Measurements from ENCODE around the gene GUCY1B1. TPM values are rescaled to one million over a fixed set of nuclear protein-coding genes. Genes with fewer than 3 reads are reported as not detected.

The GUCY1B1 gene
- total and polyA plus RNA-seq, 4 donors = 22.6 to 63.7 (median 51.4) TPM

GRCh38 chr4:155734951-155735350 lies 23.9 kb upstream of the GUCY1B1 start:
- no peak overlapping the region for H3K27ac ChIP-seq (ENCODE audit: low read depth, low read length)
- H3K9me3 ChIP-seq (ENCODE audit: control insufficient read depth, insufficient read depth, low read length) = no peaks in the 10 kb centered on the region
- no peak for DNase-seq (ENCODE audit: low read depth in 4 of 6, low spot score in 6 of 6)
- no peak overlapping the region for H3K4me3 ChIP-seq (ENCODE audit: low read depth, low read length)
- H3K4me1 ChIP-seq (ENCODE audit: control insufficient read depth, insufficient read depth, low read length) = no peaks in the 10 kb centered on the region
- H3K27me3 ChIP-seq (ENCODE audit: control insufficient read depth, insufficient read depth, low read length) = no peaks in the 10 kb centered on the region
- no peaks in the 10 kb centered on the region for H3K36me3 ChIP-seq (ENCODE audit: control insufficient read depth, insufficient read depth, low read length)
- no CpG with 5 or more reads among the region's 1 CpG for WGBS (ENCODE audit: insufficient coverage)

DNA sequence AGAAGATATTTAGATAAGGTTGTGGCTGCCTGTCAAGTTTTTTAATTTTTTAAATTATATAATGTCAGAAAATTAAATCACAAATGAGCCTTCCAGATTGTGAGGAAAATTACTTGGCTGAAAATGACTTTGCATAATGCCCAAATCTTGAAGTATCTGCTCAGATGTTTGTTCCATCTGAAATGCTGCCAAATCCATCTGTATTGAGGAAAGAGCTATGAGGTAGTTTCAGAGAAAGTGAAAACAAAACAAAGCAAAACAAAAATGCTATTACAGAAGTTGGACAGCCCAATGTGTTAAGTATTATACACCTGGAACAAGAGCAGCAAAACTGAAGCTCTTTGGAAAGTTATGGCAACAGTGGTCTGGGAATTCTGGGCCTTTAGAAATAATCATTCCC lies 23.3 kb upstream of the GUCY1B1 start:
- DNase-seq (ENCODE audit: low read depth in 4 of 6, low spot score in 6 of 6) = peak in 2 of 6 donors; percentile 17 to 85
- H3K9me3 ChIP-seq (ENCODE audit: control insufficient read depth, insufficient read depth, low read length) = no peaks in the 10 kb centered on the region
- no peaks in the 10 kb centered on the region for H3K4me1 ChIP-seq (ENCODE audit: control insufficient read depth, insufficient read depth, low read length)
- no peaks in the 10 kb centered on the region for H3K36me3 ChIP-seq (ENCODE audit: control insufficient read depth, insufficient read depth, low read length)
- no peak overlapping the region for H3K27ac ChIP-seq (ENCODE audit: low read depth, low read length)
- H3K27me3 ChIP-seq (ENCODE audit: control insufficient read depth, insufficient read depth, low read length) = no peaks in the 10 kb centered on the region
- H3K4me3 ChIP-seq (ENCODE audit: low read depth, low read length) = no peak overlapping the region

GRCh38 chr4:155738548-155738947 lies 20.3 kb upstream of the GUCY1B1 start:
- 83% methylated on average over 2 of the region's 2 CpGs for WGBS (ENCODE audit: insufficient coverage)
- no peak overlapping the region for H3K27ac ChIP-seq (ENCODE audit: low read depth, low read length)

GRCh38 chr4:155741546-155741945 lies 17.3 kb upstream of the GUCY1B1 start:
- Histone ChIP-seq H3K9me3 (ENCODE audit: control insufficient read depth, insufficient read depth, low read length) (no peaks in the 10 kb centered on the region), H3K4me1 (ENCODE audit: control insufficient read depth, insufficient read depth, low read length) (no peaks in the 10 kb centered on the region), H3K4me3 (ENCODE audit: low read depth, low read length) (no peak overlapping the region), H3K27ac (ENCODE audit: low read depth, low read length) (no peak overlapping the region), H3K27me3 (ENCODE audit: control insufficient read depth, insufficient read depth, low read length) (no peaks in the 10 kb centered on the region), H3K36me3 (ENCODE audit: control insufficient read depth, insufficient read depth, low read length) (no peaks in the 10 kb centered on the region)
- DNase-seq (ENCODE audit: low read depth in 4 of 6, low spot score in 6 of 6) = no peak
- no CpG with 5 or more reads among the region's 1 CpG for WGBS (ENCODE audit: insufficient coverage)

More at GRCh38 chr4:155738548-155738947, 20.3 kb upstream of the GUCY1B1 start:
- Histone ChIP-seq H3K9me3 (ENCODE audit: control insufficient read depth, insufficient read depth, low read length) (no peaks in the 10 kb centered on the region), H3K27me3 (ENCODE audit: control insufficient read depth, insufficient read depth, low read length) (no peaks in the 10 kb centered on the region), H3K4me1 (ENCODE audit: control insufficient read depth, insufficient read depth, low read length) (no peaks in the 10 kb centered on the region), H3K36me3 (ENCODE audit: control insufficient read depth, insufficient read depth, low read length) (no peaks in the 10 kb centered on the region), H3K4me3 (ENCODE audit: low read depth, low read length) (no peak overlapping the region)
- DNase-seq (ENCODE audit: low read depth in 4 of 6, low spot score in 6 of 6) = no peak

- WGBS (ENCODE audit: insufficient coverage) = 100% methylated on average over 1 of the region's 3 CpGs
- no peaks in the 10 kb centered on the region for H3K27me3 ChIP-seq (ENCODE audit: control insufficient read depth, insufficient read depth, low read length)
- H3K9me3 ChIP-seq (ENCODE audit: control insufficient read depth, insufficient read depth, low read length) = no peaks in the 10 kb centered on the region
- H3K4me3 ChIP-seq (ENCODE audit: low read depth, low read length) = no peak overlapping the region
- no peak for DNase-seq (ENCODE audit: low read depth in 4 of 6, low spot score in 6 of 6)
- H3K36me3 ChIP-seq (ENCODE audit: control insufficient read depth, insufficient read depth, low read length) = no peaks in the 10 kb centered on the region
- H3K4me1 ChIP-seq (ENCODE audit: control insufficient read depth, insufficient read depth, low read length) = no peaks in the 10 kb centered on the region
- no peak overlapping the region for H3K27ac ChIP-seq (ENCODE audit: low read depth, low read length)
Observed at GRCh38 chr4:155742310-155743015, 16.4 kb upstream of the GUCY1B1 start.

- Histone ChIP-seq H3K27ac (ENCODE audit: low read depth, low read length) (no peak overlapping the region), H3K9me3 (ENCODE audit: control insufficient read depth, insufficient read depth, low read length) (no peaks in the 10 kb centered on the region), H3K4me1 (ENCODE audit: control insufficient read depth, insufficient read depth, low read length) (no peaks in the 10 kb centered on the region), H3K27me3 (ENCODE audit: control insufficient read depth, insufficient read depth, low read length) (no peaks in the 10 kb centered on the region), H3K4me3 (ENCODE audit: low read depth, low read length) (no peak overlapping the region), H3K36me3 (ENCODE audit: control insufficient read depth, insufficient read depth, low read length) (no peaks in the 10 kb centered on the region)
- WGBS (ENCODE audit: insufficient coverage) = 69% methylated on average over 2 of the region's 5 CpGs
- no peak for DNase-seq (ENCODE audit: low read depth in 4 of 6, low spot score in 6 of 6)
Observed at GRCh38 chr4:155745984-155746383, 12.8 kb upstream of the GUCY1B1 start.

- WGBS (ENCODE audit: insufficient coverage) = no CpG with 5 or more reads among the region's 2 CpGs
- no peaks in the 10 kb centered on the region for H3K4me1 ChIP-seq (ENCODE audit: control insufficient read depth, insufficient read depth, low read length)
Observed at GRCh38 chr4:155748039-155748438, 10.8 kb upstream of the GUCY1B1 start.

DNA sequence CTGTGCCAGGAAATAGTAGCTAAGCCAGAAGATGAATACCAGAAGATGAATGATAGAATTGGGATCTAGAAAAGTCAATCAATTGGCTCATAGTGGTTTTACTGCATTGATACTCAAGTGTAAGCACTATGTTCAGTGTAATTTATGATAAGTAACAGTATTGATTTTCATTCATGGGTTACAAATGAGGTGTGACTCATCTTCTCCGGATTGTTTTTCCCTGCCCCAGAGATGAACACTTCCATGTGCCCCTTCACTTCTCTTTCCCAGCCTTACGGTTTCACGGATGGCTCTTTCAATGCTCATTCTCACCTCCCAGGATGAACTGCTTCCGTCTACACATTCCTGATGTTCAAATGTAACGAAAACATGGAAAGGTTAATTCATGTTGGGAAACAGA lies 9.8 kb upstream of the GUCY1B1 start:
- Histone ChIP-seq H3K9me3 (ENCODE audit: control insufficient read depth, insufficient read depth, low read length) (no peaks in the 10 kb centered on the region), H3K4me3 (ENCODE audit: low read depth, low read length) (no peak overlapping the region), H3K27ac (ENCODE audit: low read depth, low read length) (no peak overlapping the region), H3K4me1 (ENCODE audit: control insufficient read depth, insufficient read depth, low read length) (no peaks in the 10 kb centered on the region), H3K27me3 (ENCODE audit: control insufficient read depth, insufficient read depth, low read length) (no peaks in the 10 kb centered on the region), H3K36me3 (ENCODE audit: control insufficient read depth, insufficient read depth, low read length) (no peaks in the 10 kb centered on the region)
- DNase-seq (ENCODE audit: low read depth in 4 of 6, low spot score in 6 of 6) = no peak
- no CpG with 5 or more reads among the region's 5 CpGs for WGBS (ENCODE audit: insufficient coverage)

More at GRCh38 chr4:155748039-155748438, 10.8 kb upstream of the GUCY1B1 start:
- no peak overlapping the region for H3K4me3 ChIP-seq (ENCODE audit: low read depth, low read length)
- DNase-seq (ENCODE audit: low read depth in 4 of 6, low spot score in 6 of 6) = no peak
- H3K27ac ChIP-seq (ENCODE audit: low read depth, low read length) = no peak overlapping the region
- H3K36me3 ChIP-seq (ENCODE audit: control insufficient read depth, insufficient read depth, low read length) = no peaks in the 10 kb centered on the region
- H3K27me3 ChIP-seq (ENCODE audit: control insufficient read depth, insufficient read depth, low read length) = no peaks in the 10 kb centered on the region
- H3K9me3 ChIP-seq (ENCODE audit: control insufficient read depth, insufficient read depth, low read length) = no peaks in the 10 kb centered on the region

DNA sequence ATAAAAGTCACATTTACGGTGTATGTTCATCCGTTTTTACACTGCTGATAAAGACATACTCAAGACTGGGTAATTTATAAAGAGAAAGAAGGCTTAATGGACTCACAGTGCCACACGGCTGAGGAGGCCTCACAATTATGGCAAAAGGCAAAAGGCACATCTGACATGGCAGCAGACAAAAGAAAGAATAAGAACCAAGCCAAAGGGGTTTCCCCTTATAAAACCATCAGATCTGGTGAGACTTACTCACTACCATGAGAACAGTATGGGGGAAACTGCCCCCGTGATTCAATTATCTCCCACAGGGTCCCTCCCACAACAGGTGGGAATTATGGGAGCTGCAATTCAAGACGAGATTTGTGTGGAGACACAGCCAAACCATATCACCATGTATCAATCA lies 7.3 kb upstream of the GUCY1B1 start:
- no peaks in the 10 kb centered on the region for H3K4me1 ChIP-seq (ENCODE audit: control insufficient read depth, insufficient read depth, low read length)
- no peak overlapping the region for H3K27ac ChIP-seq (ENCODE audit: low read depth, low read length)
- H3K36me3 ChIP-seq (ENCODE audit: control insufficient read depth, insufficient read depth, low read length) = no peaks in the 10 kb centered on the region
- DNase-seq (ENCODE audit: low read depth in 4 of 6, low spot score in 6 of 6) = no peak
- no CpG with 5 or more reads among the region's 5 CpGs for WGBS (ENCODE audit: insufficient coverage)
- H3K9me3 ChIP-seq (ENCODE audit: control insufficient read depth, insufficient read depth, low read length) = no peaks in the 10 kb centered on the region
- H3K4me3 ChIP-seq (ENCODE audit: low read depth, low read length) = no peak overlapping the region
- H3K27me3 ChIP-seq (ENCODE audit: control insufficient read depth, insufficient read depth, low read length) = no peaks in the 10 kb centered on the region

GRCh38 chr4:155757745-155758265 lies 1.0 kb upstream of the GUCY1B1 start:
- no peaks in the 10 kb centered on the region for H3K27me3 ChIP-seq (ENCODE audit: control insufficient read depth, insufficient read depth, low read length)
- H3K27ac ChIP-seq (ENCODE audit: low read depth, low read length) = no peak overlapping the region
- DNase-seq (ENCODE audit: low read depth in 4 of 6, low spot score in 6 of 6) = no peak
- H3K36me3 ChIP-seq (ENCODE audit: control insufficient read depth, insufficient read depth, low read length) = no peaks in the 10 kb centered on the region
- H3K9me3 ChIP-seq (ENCODE audit: control insufficient read depth, insufficient read depth, low read length) = no peaks in the 10 kb centered on the region
- peaks cover 10% of the 10 kb centered on the region for H3K4me1 ChIP-seq (ENCODE audit: control insufficient read depth, insufficient read depth, low read length)
- no peak overlapping the region for H3K4me3 ChIP-seq (ENCODE audit: low read depth, low read length)
- whole genome bisulfite sequencing (ENCODE audit: insufficient coverage) = 100% methylated on average over 1 of the region's 1 CpG
